Stimulated activated CD8-positive, alpha-beta memory T cell treated with anti-CD3 and anti-CD28 coated beads, Interleukin-7, amount 100 ng/mL, for 1 hour (primary cell): ENCODE results near the gene NFIB.

Source experiments
- DNase-seq, 2 donors: peaks; one replicate each; pipeline ENCODE4 v3.0.0-alpha.2; 2020; ENCODE audit warnings: low read depth in 2 of 2

Gene NFIB

GRCh38 chr9:14306672-14307660 is 7.0 kb downstream of the NFIB start:
- DNase-seq: no peak

- DNase-seq: no peak
These were observed 7.8 kb downstream of the NFIB start for GRCh38 chr9:14306188-14306587.

GRCh38 chr9:14304259-14304658 is 9.7 kb downstream of the NFIB start:
- no peak for DNase-seq

GRCh38 chr9:14303521-14303920 is 10.4 kb downstream of the NFIB start:
- no peak for DNase-seq

GRCh38 chr9:14303100-14303499 is 10.8 kb downstream of the NFIB start:
- DNase-seq: no peak

GRCh38 chr9:14302405-14302804 is 11.5 kb downstream of the NFIB start:
- no peak for DNase-seq

- DNase-seq: no peak
These were observed 12.3 kb downstream of the NFIB start for GRCh38 chr9:14301583-14302021.

- DNase-seq: no peak
These were observed 12.9 kb downstream of the NFIB start for GRCh38 chr9:14301006-14301405.

GRCh38 chr9:14300588-14300987 is 13.4 kb downstream of the NFIB start:
- no peak for DNase-seq

GRCh38 chr9:14300040-14300439 is 13.9 kb downstream of the NFIB start:
- DNase-seq: no peak

- DNase-seq: no peak
These were observed 15.3 kb downstream of the NFIB start for GRCh38 chr9:14298601-14299022.

GRCh38 chr9:14296495-14297113 is 17.3 kb downstream of the NFIB start:
- DNase-seq: no peak

GRCh38 chr9:14294659-14295058 is 19.3 kb downstream of the NFIB start:
- DNase-seq: no peak

GRCh38 chr9:14293801-14294200 is 20.1 kb downstream of the NFIB start:
- no peak for DNase-seq

- DNase-seq: no peak
These were observed 21.7 kb downstream of the NFIB start for GRCh38 chr9:14292181-14292739.

GRCh38 chr9:14289916-14290315 is 24.0 kb downstream of the NFIB start:
- no peak for DNase-seq

- DNase-seq: no peak
These were observed 25.5 kb downstream of the NFIB start for GRCh38 chr9:14288433-14288832.

- DNase-seq: no peak
These were observed 27.8 kb downstream of the NFIB start for GRCh38 chr9:14286121-14286520.

- DNase-seq: no peak
These were observed 30.7 kb downstream of the NFIB start for GRCh38 chr9:14283276-14283675.

- no peak for DNase-seq
These were observed 32.1 kb downstream of the NFIB start for GRCh38 chr9:14281876-14282275.

- no peak for DNase-seq
These were observed 32.7 kb downstream of the NFIB start for GRCh38 chr9:14281136-14281795.

GRCh38 chr9:14279671-14280070 is 34.3 kb downstream of the NFIB start:
- DNase-seq: no peak
